ENCODE results near the gene BICD2.

Gene BICD2

GRCh38 chr9:92746567-92747458 lies 17.8 kb downstream of the BICD2 start:
- no peak for DNase-seq

GRCh38 chr9:92745881-92746280 lies 18.8 kb downstream of the BICD2 start:
- no peak for DNase-seq

GRCh38 chr9:92745331-92745730 lies 19.3 kb downstream of the BICD2 start:
- DNase-seq, result no peak

DNA sequence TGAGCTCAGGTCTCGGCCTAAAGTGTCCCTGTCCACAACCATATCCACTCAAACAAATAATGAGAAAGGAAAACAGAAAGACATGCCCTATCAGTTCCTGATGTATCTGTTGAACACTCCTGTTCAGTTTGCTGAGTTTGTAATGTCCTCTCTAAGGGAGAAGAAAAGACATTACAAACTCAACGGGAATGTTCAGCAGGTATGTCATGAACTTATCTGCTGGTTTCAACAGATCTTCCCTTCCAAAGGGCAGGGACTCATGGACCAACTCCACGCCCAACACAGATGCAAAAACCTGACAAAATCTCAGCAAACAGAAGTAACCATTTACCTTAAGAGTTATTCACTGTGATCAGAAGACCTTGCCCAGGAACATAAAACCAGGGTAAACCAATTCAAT lies 23.7 kb downstream of the BICD2 start:
- no peak for DNase-seq

DNA sequence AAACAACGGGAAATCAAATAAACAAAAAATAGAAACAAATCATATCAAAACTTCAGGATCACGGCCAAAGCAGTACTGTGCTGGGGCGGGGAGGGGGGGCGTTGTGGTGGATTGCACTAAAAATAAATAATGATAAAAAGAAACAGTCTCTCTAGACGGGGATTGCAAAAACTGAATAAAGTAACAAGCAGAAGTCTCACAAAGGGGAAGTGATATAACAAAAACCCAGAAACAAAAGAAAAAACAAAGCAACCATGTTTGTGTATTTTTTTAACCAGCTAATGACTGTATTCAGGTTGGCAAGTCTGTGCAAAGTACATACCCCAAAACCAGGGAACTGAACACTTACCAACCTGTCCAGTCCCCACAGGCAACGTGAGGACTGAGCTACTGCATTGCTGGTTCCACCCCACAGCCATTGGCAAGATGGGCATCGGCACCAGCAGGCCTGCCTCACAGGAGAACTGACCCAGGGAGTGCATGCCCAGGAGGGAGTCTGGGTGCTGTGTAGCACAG lies 24.1 kb downstream of the BICD2 start:
- no peak for DNase-seq

DNA sequence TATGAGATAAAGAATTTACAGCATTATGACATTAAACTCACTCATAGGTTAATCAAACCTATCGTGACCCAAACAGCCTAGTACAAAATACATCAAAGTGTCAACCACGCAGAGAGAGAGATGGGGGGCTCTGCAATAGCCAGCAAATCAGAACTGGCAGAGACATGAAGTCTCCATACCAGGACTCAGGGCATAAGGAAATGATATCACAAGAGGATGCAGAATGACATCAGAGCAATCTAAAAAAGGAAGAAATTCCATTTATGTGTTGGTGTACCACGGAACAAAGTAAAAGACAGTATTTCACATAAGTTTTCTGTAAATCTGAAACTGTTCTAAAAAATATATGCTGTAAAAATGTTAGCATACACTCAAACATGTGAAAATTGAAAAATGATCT lies 24.6 kb downstream of the BICD2 start:
- DNase-seq, result no peak

DNA sequence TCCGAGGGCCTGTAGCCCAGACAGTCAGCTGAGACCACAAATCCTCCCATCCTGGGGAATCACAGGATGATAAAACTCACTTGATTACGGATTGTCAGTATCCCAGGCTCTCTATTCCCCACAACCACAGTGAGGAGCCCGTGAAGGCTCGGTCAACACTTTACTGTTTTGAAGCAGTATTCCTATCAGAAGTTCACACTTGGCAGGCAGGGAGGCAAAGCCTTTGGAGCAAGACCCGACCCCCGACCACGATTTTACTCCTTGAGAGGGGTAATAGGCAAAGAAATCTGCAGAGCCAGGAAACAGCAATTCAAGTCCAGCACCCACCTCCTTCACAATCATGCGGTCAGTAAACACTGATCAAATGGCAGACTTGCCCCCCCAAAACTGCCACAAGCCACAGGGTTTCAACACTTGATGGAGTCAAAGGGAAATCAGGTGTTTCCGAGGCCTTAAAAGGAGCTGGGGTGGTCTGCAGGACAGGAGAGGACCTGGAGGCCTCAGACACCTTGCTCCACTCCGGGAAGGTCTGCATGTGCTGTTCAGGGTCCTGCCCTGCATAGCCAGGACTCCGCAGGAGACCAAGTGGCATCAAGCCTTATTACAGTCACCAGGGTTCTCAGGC lies 25.2 kb downstream of the BICD2 start:
- DNase-seq, result no peak

DNA sequence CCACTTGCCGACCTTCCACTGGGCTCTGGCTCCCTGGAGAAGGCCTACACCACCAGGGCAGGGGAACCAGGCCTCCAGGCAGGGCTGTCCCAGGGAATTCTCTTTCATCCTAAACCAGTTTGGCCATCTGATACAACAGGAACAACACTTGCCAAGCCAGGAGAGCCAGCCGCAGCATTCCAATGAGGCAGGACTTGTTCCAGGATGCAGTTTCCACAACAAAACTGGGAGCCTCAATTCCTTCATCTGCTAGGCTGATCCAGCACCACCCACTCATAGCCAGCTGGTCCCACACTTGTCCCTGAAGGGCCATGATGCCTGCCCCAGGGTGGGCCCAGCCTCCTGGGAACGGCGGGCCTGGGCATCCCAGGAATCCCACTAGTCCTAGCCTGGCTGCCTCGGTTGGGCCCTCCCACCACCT lies 26.0 kb downstream of the BICD2 start:
- no peak for DNase-seq

DNA sequence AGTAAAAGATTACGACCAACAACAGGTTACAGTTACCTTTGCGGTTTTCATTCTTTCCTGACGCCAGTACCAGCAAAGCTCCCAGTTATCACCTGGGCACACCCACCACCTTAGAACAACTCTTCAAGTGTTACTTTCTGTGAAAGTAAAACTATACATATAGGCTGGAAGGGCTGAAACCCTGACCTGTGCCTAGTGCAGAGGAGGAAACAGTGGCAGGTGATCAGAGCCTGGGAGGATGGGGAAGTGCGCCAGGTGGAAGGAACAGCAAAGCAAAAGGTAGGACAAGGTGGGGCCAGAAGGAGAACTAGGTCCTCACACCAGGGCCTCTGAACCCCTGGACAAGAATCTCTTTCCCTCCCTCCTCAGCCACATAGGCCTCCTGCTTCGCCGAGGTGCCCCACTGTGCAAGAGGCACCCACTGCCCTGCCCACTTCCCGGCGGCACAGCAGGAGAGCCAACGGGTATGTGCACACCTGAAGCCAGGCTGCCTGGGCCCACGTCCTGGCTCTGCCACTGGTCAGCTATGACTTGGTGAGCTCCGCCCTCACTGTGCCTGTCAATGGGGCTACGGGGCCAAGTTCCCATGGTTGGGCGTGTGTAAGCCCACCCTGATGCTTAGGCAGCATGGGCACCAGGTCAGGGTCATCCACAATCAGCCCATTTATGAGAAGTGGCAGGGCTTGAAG lies 26.9 kb downstream of the BICD2 start:
- DNase-seq, result no peak

- DNase-seq, result no peak
Observed at GRCh38 chr9:92737216-92737606, 27.4 kb downstream of the BICD2 start.

GRCh38 chr9:92736563-92737215 lies 27.9 kb downstream of the BICD2 start:
- no peak for DNase-seq

- DNase-seq, result no peak
Observed at GRCh38 chr9:92735636-92736562, 28.7 kb downstream of the BICD2 start.

DNA sequence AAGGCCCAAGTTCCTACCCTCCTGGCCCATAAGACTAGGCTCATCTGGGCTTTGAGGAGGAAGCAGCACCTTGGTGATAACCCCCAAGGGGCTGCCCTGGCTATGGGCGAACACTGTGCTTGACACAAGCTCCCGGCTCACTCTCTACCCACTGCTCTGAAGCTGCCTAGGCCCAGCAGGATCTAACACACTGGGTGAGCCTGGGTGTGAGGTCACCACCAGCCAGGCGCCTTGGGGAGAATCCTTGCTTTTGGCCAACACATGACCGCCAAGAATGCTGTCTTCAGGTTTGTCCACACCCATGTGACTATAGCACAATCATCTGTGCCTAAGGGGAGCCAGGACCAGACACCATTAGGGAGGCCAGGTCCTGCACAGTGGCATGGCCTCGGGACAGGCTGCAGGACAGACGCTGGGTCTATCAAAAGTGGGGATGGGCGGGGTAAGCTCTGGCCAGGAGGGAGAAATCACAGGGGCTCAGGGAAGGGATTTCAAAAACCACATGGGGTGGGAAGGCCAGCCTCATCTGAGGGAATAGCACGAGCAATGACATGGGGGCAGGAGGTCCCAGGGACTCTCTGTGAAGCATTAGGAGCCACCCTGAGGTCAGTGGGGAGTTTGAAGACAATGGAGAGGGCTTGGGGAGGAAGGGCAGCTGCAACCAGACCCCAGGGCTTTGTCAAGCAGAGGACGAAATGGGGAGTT lies 29.6 kb downstream of the BICD2 start:
- DNase-seq, result no peak

DNA sequence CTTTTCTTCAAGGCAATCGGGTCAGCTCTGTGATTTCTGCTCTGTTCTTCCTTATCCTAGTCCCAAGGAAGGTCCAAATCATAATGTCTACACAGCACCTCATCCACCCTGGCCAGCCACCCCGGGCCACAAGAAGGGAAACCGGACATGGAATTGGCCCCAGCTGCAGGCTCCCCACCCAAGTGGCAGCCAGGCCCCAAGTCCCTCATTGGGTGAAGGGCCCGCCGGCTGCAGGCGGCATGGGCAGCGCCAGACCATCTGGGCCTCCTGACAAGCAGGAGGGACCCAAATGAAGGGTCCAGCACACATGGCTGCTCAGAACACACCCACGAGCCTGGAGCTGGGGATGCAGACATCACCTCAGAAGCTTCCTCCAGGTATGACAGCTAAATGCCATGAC lies 33.7 kb downstream of the BICD2 start:
- no peak for DNase-seq

DNA sequence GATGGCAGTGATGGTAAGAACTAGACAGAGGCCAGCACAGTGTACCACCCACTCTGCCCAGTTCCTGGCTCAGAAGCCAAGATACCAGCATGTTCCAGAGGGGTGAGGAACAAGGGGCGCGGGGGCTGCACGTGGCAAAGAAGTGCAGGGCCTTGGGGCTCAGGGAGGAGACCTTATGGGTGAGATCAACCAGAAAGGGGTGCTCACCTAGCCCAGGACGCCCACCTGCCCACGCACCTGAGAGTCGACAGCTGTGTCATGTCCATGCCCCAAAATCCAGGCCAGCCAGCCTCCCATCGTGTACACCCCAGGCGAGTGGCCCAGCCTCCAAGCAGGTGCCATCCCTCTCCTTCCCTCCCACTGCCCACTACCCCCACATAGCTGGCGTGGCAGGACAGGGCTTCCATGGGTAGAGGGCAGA lies 34.9 kb downstream of the BICD2 start:
- DNase-seq, result no peak

DNA sequence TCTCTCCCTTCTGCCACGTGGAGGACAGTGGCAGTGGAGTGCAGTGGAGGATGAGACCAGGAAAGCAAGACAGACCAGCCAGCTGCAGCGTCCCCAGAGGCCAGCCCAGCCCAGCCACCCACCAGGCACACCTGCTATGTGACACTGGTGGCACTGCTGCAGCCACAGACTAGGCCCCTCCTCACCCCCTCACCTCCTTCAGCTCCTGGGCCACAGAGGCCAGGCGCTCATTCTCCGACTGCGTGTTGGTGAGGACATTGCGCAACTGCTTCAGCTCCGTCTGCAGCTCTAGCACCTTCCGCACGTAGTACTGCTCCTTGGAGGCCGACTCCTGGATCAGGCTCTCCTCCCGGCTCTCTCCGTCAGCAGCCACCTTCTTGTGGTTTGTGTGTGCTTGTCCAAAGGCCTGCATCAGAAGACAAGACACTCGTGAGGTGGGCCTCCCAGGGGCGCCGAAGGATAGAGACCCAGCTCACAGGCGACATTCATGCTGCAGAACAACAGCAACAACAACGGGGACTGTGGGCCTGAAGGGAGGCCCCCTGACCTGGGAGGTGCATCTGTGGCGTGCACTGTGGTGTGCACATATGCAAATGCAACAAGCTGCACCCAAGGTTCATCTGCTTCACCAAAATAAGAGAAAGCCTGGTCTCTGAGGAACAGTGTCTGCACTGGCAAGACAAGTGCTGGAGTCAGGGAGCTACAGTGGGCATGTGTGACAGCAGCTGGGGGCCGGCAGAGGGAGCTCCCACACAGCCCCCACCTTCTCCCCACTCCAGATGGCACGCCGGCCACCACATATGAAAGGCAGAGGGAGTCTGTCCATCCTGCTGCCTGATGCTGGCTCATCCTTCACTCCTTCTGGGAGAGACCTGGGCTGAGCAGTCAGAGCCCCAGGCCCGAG lies 35.5 kb downstream of the BICD2 start:
- DNase-seq, result peak; percentile 23

GRCh38 chr9:92727716-92728700 lies 36.6 kb downstream of the BICD2 start:
- no peak for DNase-seq

DNA sequence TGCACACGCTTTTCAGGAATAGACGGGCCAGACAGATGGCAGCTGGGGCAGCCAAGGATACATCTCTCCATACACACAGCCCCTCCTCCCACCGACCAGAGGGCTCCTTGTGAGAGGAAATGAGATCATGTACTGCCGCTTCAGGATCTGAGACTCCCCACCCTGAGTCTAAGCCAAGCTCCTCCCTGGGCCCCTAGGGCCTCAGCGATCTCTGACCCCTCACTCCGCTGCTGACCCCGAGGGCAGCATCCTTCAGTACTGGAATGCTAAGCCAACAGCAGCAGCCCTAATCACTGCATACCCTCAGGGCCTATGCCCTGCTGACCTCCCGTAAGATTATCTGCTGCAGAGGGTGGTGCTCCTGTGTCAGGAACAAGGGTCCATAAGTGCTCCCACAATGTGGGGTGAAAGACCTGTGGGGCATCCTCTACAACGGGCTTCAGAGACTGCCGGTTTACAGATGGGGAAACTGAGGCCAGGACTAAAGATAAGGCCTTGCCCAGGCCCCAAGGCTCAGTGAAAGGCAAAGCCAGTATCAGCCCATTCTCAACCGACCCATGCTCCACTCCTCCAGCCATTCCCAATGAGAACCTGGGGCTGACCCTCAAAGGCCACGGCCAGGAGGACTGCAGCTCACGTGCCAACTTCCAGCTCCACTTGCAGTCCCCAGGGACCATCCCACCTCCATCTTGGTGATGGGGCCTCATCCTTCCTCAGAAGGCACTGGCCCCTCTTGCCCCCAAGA lies 37.5 kb downstream of the BICD2 start:
- no peak for DNase-seq

Data from RPMI8226 (cell line).